HepG2 (cell line): Measurements from ENCODE around the gene AIP. TPM values are rescaled to one million over a fixed set of nuclear protein-coding genes. Genes with fewer than 3 reads are reported as not detected.

Source experiments
- ATAC-seq: fragments of 200-7000 bp; cut with Tn5 transposase; 3 replicates; pipeline ENCODE4 v1.9.1; 2020; ENCODE audit warnings: mild to moderate bottlenecking, moderate library complexity
- BruUV-seq: library from RNA; stranded (reverse); fragments of 400-500 nt; replicated peaks from 2 replicates; lab custom pipeline; 2021; lab: Mats Ljungman, UMichigan
- CTCF ChIA-PET: fragments of 300-600 bp; formaldehyde crosslinking; extraction: SDS; loops from one replicate; lab custom pipeline; 2021; ENCODE audit warnings: low total read pairs, inconsistent platforms, low intra/inter-chr PET ratio; lab: Yijun Ruan, JAX
- POLR2A ChIA-PET: fragments of 350-600 bp; sonication (Branson Sonifier 250); formaldehyde crosslinking; loops from one replicate; lab custom pipeline; 2020; ENCODE audit warnings: antibody characterized with exemption, inconsistent platforms; lab: Yijun Ruan, JAX
- DNase-seq: peaks from one replicate; pipeline ENCODE4 v3.0.0-alpha.2; 2015; ENCODE audit warnings: low spot score
- FAIRE-seq: peaks from 3 replicates; lab custom pipeline; 2011; peaks lifted over from hg19 to GRCh38; lab: Jason Lieb, UNC
- H2AFZ ChIP-seq: one replicate; pipeline ENCODE4 v1.6.1; 2011; ENCODE audit warnings: low read length, inconsistent platforms
- H3K27ac ChIP-seq: fragments of 300-600 bp; 3 replicates; pipeline ENCODE4 v1.8.0; 2011; ENCODE audit warnings: mixed run types, mild to moderate bottlenecking, mixed read lengths, low read length, inconsistent platforms; ENCODE audit not compliant: insufficient read depth; ENCODE audit errors: extremely low read length
- H3K27me3 ChIP-seq, 2 experiments: fragments of 200-600 bp in 1 of 2; 2 replicates in 1 of 2; 3 replicates in 1 of 2; pipeline versions ENCODE4 v1.6.0 to v1.8.0; 2011; ENCODE audit warnings: low read length in 2 of 2, mild to moderate bottlenecking in 2 of 2, moderate library complexity in 2 of 2, inconsistent platforms in 1 of 2; ENCODE audit not compliant: insufficient read depth in 2 of 2, control insufficient read depth in 1 of 2
- H3K36me3 ChIP-seq, 2 experiments: fragments of 200-600 bp in 1 of 2; replicated peaks in 1 of 2; 2 replicates in 1 of 2; 3 replicates in 1 of 2; pipeline versions ENCODE4 v1.5.1 to v1.8.0; 2011; ENCODE audit warnings: low read length in 2 of 2, inconsistent platforms in 1 of 2; ENCODE audit not compliant: insufficient read depth in 2 of 2, control insufficient read depth in 1 of 2
- H3K4me1 ChIP-seq: 2 replicates; pipeline ENCODE4 v1.5.1; 2012; ENCODE audit warnings: low read length, inconsistent platforms; ENCODE audit not compliant: insufficient read depth
- H3K4me2 ChIP-seq: 2 replicates; pipeline ENCODE4 v1.6.0; 2011; ENCODE audit warnings: low read depth, low read length, inconsistent platforms
- H3K4me3 ChIP-seq, 3 experiments: fragments of 200-600 bp in 1 of 3; sonication (generic), shearing (Covaris generic) in 1 of 3; replicated peaks in 1 of 3; 2 replicates each; pipeline ENCODE4 v1.5.1; 2011 to 2016; ENCODE audit warnings: low read length in 3 of 3, inconsistent platforms in 2 of 3, low read depth in 2 of 3, mild to moderate bottlenecking in 2 of 3, control low read depth in 1 of 3, mixed read lengths in 1 of 3; ENCODE audit not compliant: insufficient read depth in 1 of 3
- H3K79me2 ChIP-seq: one replicate; pipeline ENCODE4 v1.6.1; 2011; ENCODE audit warnings: low read length, inconsistent platforms; ENCODE audit not compliant: insufficient read depth
- H3K9ac ChIP-seq: 2 replicates; pipeline ENCODE4 v1.6.0; 2011; ENCODE audit warnings: mild to moderate bottlenecking, low read depth, low read length, inconsistent platforms; ENCODE audit not compliant: insufficient read depth
- H3K9me3 ChIP-seq: 2 replicates; pipeline ENCODE4 v1.5.1; 2012; ENCODE audit warnings: mild to moderate bottlenecking, low read length
- H4K20me1 ChIP-seq: 2 replicates; pipeline ENCODE4 v1.6.0; 2011; ENCODE audit warnings: inconsistent platforms, mild to moderate bottlenecking, low read length, moderate library complexity; ENCODE audit not compliant: insufficient read depth
- EHMT2 ChIP-seq: fragments of 200-600 bp; sonication (generic); IDR thresholded peaks from 2 replicates; pipeline ENCODE4 v1.7.0; 2017; ENCODE audit warnings: antibody characterized with exemption, low read depth, low read length, borderline replicate concordance
- ELF1 ChIP-seq: sonication (generic); formaldehyde crosslinking; IDR thresholded peaks from 2 replicates; pipeline ENCODE4 v1.4.0; 2020; ENCODE audit warnings: missing genetic modification reagents
- HNRNPL ChIP-seq: fragments of 200-400 bp; formaldehyde crosslinking; IDR thresholded peaks from 2 replicates; pipeline ENCODE4 v1.6.1; 2017; ENCODE audit warnings: mild to moderate bottlenecking, low read depth, low read length
- IKZF5 ChIP-seq: IDR thresholded peaks from 2 replicates; pipeline ENCODE4 v1.6.1; 2018; ENCODE audit warnings: missing genetic modification reagents, mild to moderate bottlenecking, missing compliant biosample characterization
- RBFOX2 ChIP-seq: fragments of 200-400 bp; formaldehyde crosslinking; IDR thresholded peaks from 2 replicates; pipeline ENCODE4 v1.6.1; 2017; ENCODE audit warnings: low read depth, mild to moderate bottlenecking, low read length
- ZNF788 ChIP-seq: sonication (generic); formaldehyde crosslinking; IDR thresholded peaks from 2 replicates; pipeline ENCODE4 v1.5.0; 2020; ENCODE audit warnings: mild to moderate bottlenecking, missing genetic modification reagents, borderline replicate concordance
- WGBS: methylation state at CpG from one replicate; pipeline ENCODE4 v1.1.6; 2017; ENCODE audit warnings: low lambda C conversion rate; 5-methylcytosine and 5-hydroxymethylcytosine counted together
- in situ Hi-C: cut with HindIII; loops from 2 replicates; pipeline ENCODE4 v1.10.0; 2017; ENCODE audit warnings: low pct_unique_long_range_greater_than_20kb; ENCODE audit not compliant: extremely low pct_ligation_motif_present
- intact Hi-C: fragments of 100-400 bp; cut with micrococcal nuclease; formaldehyde crosslinking; loops from one replicate; pipeline ENCODE4 v1.10.0; 2022; ENCODE audit not compliant: unreplicated experiment
- polyA plus RNA-seq, 8 experiments: library from polyadenylated mRNA; depleted of rRNA in 3 of 8; stranded (reverse) in 7 of 8; unstranded in 1 of 8; fragments of >200 nt; fragmentation: Illumina TruSeq in 4 of 8; extraction: Trizol in 4 of 8; gene quantifications; 2 replicates each; pipeline versions ENCODE4 v1.2.1 to v1.2.3, GENCODE V29; 2011 to 2016; ENCODE audit warnings: low read depth in 4 of 8, missing spikeins in 1 of 8, mixed read lengths in 1 of 8; ENCODE audit not compliant: insufficient read depth in 1 of 8
- total RNA-seq, 5 experiments: library from RNA; depleted of rRNA; stranded (reverse); fragments of >200 nt; fragmentation: Illumina TruSeq; extraction: Trizol; gene quantifications; 2 replicates each; pipeline ENCODE4 v1.2.3, GENCODE V29; 2016; ENCODE audit warnings: low read depth in 1 of 5

Gene AIP
- total and polyA plus RNA-seq, 2 of the 13 experiments (the other 11 are each of a cell fraction or from before 2014, with no cell fraction given): 51.8 to 110 TPM

GRCh38 chr11:67489885-67490726 lies 7.3 kb downstream of the AIP start:
- no peak overlapping the region for H3K9ac ChIP-seq
- intact Hi-C loops: no loop called here
- CTCF ChIA-PET: no interaction called here

DNA sequence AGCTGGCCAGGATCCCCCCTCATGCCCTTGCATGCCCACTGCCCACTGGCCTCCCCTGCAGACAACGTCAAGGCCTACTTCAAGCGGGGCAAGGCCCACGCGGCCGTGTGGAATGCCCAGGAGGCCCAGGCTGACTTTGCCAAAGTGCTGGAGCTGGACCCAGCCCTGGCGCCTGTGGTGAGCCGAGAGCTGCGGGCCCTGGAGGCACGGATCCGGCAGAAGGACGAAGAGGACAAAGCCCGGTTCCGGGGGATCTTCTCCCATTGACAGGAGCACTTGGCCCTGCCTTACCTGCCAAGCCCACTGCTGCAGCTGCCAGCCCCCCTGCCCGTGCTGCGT lies 7.9 kb downstream of the AIP start:
- ATAC-seq (no peak), DNase-seq (no peak), FAIRE-seq (no peak)
- no peaks in the 10 kb centered on the region for H4K20me1 ChIP-seq
- TF ChIP-seq HNRNPL: 0 out of 2 replicates have a peak, but pooled peaks have one; percentile 36
- no peak for TF ChIP-seq IKZF5 (CRISPR knock-in tag)
- TF ChIP-seq EHMT2: no peak
- H3K9ac ChIP-seq: no peak overlapping the region
- no peaks in the 10 kb centered on the region for H3K4me1 ChIP-seq
- POLR2A ChIA-PET: interaction anchor here (1.3 to 1.4 kb wide), 2 partner anchors 8 to 15 kb away, joined by 4 to 6 read pairs; partner anchors contain the start of genes AIP and PITPNM1
- no peak overlapping the region for H3K4me3 ChIP-seq
- peaks cover 5 to 25% of the 10 kb centered on the region in 2 experiments; a peak in 4 of 5 replicates for H3K36me3 ChIP-seq
- no peaks in the 10 kb centered on the region for H3K27me3 ChIP-seq
- CTCF ChIA-PET: no interaction called here
- in situ Hi-C loops (no loop called here), intact Hi-C loops (no loop called here)
- BruUV-seq: no TSS peak
- H3K27ac ChIP-seq: no peak overlapping the region
- H3K79me2 ChIP-seq: no peaks in the 10 kb centered on the region
- H3K4me2 ChIP-seq: no peak overlapping the region
- no peaks in the 10 kb centered on the region for H3K9me3 ChIP-seq
- no CpG with 5 or more reads among the region's 15 CpGs for WGBS
- no peak overlapping the region for H2AFZ ChIP-seq

More at GRCh38 chr11:67489885-67490726, 7.3 kb downstream of the AIP start:
- no peak overlapping the region for H3K27ac ChIP-seq
- no peaks in the 10 kb centered on the region for H3K9me3 ChIP-seq
- ATAC-seq: no peak
- no peaks in the 10 kb centered on the region for H3K27me3 ChIP-seq
- no peak for DNase-seq
- 96% methylated on average over 18 of the region's 23 CpGs for WGBS
- H2AFZ ChIP-seq: no peak overlapping the region
- FAIRE-seq: no peak
- TF ChIP-seq ZNF788 (CRISPR knock-in tag): no peak
- TF ChIP-seq ELF1: no peak
- 0 out of 2 replicates have a peak, but pooled peaks have one; percentile 10 for TF ChIP-seq RBFOX2
- TF ChIP-seq, all 625 proteins: peak for 1
- BruUV-seq: TSS peak; percentile 64
- POLR2A ChIA-PET: interaction anchor here (1.3 kb wide), 1 partner anchor 15 kb away, joined by 4 read pairs; the partner anchor contains the start of gene PITPNM1
- Histone ChIP-seq H3K4me2 (no peak overlapping the region), H3K79me2 (no peaks in the 10 kb centered on the region), H3K4me1 (peaks cover 2% of the 10 kb centered on the region), H3K36me3 (peaks cover 5 to 25% of the 10 kb centered on the region in 2 experiments; a peak in 4 of 5 replicates), H4K20me1 (no peaks in the 10 kb centered on the region), H3K4me3 (no peak overlapping the region)
- in situ Hi-C loops: no loop called here
